Fibroblast of peridontal ligament (primary cell): ENCODE data around the gene C16orf74.

Experiments
- DNase-seq: peaks from one replicate; pipeline ENCODE4 v3.0.0-alpha.2; 2010; ENCODE audit errors: extremely low read depth

Gene C16orf74

DNA sequence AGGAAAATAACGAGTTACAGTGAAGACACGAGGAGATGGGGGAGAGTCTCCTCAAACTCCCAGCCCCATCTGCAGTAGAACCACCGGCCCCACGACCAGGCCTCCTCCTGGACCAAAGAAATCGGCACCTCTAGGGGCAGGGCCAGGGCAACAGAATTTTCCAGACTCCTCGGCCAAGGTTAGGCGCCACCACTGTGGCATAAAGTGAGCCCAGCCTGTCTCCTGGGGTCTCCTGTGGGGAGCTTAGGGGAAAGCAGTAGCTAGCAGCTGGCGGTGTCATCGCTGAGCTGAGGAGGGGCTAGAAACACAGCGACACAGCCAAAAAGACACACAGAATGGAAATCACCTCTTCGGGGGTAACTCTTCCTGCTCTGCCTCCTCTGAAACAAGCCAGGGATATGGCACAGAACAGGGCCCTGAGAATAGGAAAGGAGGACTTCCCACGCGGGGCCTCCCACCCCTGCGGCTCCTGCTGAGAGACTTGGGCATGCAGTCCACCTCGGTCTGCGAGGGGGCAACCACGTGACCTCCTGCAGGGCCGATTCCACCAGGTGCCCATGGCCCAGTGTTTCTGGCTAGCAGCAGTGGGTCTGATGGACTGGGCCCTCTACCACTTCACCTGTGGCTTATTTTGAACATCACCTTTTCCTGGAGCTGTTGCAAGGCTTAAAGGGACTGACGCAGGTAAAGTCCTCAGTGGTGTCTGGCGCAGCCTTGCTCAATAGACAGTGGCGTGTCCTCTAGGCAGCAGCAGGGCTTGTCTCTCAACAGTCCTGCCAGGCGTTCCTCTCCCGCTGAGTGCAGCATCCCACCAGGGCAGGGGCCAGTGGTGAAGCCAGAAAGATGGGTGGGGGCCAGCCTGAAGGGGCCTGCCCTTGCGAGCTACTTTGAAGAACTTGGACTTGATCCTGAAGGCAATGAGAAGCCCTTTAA lies 55.4 kb downstream of the C16orf74 start:
- no peak for DNase-seq

- DNase-seq, result no peak
Observed at GRCh38 chr16:85690469-85691064, 60.3 kb downstream of the C16orf74 start.

- no peak for DNase-seq
Observed at GRCh38 chr16:85689950-85690320, 61.0 kb downstream of the C16orf74 start.

DNA sequence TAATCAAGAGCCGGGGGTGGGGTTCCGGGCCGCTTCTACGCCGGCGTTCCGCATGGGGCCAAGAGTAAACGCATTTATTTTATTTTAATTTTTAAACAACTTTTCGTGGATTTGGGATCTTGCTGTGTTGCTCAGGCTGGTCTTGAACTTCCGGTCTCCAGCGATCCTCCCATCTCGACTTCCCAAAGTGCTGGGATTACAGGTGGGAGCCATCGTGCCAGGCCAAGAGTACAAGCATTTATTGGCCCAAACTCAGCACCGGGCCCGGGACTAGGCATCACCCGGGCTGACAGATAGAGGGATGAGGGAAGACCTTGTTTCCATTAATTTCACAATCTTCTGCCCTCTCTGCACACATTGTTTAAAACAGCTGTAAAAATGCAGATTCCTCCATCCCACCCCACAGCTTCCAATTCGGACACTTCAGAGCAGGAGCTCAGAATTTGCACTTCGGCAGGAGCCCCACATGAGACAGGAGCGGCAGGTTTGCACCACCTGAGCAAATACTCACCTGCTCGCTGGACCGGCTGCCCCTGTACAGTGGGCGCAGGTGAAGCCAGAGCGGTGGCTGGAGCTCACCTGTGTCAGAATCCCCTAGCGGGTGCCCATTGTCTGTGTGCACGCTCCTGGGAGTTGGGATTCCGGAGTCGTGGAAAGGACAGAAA lies 61.5 kb downstream of the C16orf74 start:
- no peak for DNase-seq

GRCh38 chr16:85688586-85689284 lies 62.2 kb downstream of the C16orf74 start, which contains the start of gene GINS2:
Gene GINS2 (minus strand): TSS chr16:85688954. CDS start chr16:85688898, 56 bp downstream.
- peak; percentile 69 for DNase-seq

- no peak for DNase-seq
Observed at GRCh38 chr16:85687651-85688471, 63.0 kb downstream of the C16orf74 start.

DNA sequence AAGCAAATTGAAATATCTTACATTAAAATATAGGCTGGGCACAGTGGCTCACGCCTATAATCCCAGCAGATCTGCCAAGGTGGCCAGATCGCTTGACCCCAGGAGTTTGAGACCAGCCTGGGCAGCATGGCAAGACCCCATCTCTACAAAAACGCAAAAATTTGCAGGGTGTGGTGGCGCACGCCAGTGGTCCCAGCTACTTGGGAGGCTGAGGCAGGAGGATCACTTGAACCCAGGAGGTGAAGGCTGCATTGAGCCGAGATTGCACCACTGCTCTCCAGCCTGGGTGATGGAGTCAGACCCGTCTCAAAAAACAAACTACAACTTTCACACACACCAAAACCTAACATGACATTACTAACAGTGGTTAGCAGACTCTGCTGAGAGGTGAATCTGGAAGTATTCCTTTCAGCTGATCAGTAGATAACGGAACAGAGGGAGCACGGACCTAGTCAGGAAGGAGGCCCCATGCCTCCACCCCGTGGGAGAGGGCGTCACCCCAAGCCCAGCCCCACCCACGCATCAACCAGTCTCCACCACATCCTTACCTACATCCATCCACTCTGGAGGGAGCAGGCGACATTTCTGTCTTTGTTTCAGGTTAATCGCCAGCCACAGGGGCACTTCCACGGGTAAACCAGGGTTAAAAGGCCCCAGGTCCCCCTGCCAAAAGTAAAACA lies 63.8 kb downstream of the C16orf74 start:
- DNase-seq, result no peak

- no peak for DNase-seq
Observed at GRCh38 chr16:85685251-85685650, 65.6 kb downstream of the C16orf74 start.

- DNase-seq, result no peak
Observed at GRCh38 chr16:85683363-85683762, 67.5 kb downstream of the C16orf74 start.

GRCh38 chr16:85682516-85682915 lies 68.4 kb downstream of the C16orf74 start:
- no peak for DNase-seq

DNA sequence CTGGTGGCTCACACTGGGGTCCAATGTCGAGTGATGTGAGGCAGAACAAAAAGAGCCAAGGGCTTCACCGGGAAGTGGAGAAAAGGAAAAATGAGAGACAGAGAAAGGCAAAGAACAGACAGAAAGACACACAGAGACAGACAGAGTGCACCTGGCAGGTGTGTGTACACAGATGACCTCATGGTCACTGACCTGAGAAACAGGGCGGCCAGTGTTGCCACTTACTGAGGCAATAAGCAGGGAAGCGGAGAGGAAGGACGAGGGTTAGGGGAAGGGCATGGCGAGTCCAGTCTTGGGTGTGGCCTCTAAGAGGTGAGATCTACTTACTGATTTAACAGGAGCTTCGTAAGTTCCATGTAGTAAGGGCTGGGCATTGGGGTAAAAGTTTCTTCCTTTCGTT lies 69.6 kb downstream of the C16orf74 start:
- no peak for DNase-seq

GRCh38 chr16:85680352-85680944 lies 70.4 kb downstream of the C16orf74 start:
- DNase-seq, result no peak

- DNase-seq, result no peak
Observed at GRCh38 chr16:85679870-85680269, 71.0 kb downstream of the C16orf74 start.

- DNase-seq, result no peak
Observed at GRCh38 chr16:85678821-85679220, 72.1 kb downstream of the C16orf74 start.

DNA sequence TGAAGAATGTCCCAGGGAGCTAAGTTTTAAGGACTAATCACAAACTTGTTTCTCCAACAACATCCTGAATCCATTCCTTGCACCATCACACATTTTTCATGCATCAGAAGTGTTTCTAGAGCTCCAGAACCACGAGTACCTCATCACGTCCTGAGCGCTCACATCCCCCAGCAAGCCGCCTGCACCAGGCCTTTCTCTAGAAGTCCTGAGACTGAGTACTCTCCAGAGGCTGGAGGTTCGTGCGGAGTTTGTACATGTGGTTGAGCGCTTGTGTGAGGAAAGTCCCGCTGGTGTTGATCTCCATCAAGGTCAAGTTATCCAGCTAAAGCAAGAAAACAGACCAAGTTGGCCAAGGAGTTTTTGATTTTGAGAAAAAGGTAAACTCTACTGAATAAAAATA lies 72.9 kb downstream of the C16orf74 start:
- DNase-seq, result no peak

DNA sequence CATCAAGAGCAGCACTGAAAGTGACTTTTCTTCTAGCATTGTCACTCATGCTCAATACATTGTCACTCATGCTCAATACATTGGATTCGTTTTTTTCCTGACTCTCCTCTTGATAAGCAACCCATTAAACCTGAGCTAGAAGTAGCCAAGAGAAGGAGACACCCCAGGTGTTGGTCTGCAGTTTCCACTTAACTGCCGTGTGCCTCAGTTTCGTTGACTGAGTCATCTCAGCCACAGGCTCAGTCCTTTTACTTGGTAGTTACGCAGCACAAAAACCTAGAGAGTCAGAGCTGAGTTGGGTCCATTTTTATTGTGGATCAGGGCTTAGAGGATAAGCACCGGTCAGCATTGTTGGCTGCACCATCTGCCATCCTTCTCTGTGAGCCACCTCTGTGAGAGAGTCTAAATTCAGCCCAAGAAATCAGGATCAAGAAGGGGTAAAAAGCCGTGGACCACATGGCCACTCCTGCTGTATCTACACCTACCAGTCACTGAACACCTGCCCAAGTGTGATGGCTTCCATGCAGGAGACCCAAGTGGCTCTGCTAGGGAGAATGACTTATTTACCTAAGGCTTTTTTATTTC lies 73.4 kb downstream of the C16orf74 start:
- DNase-seq, result no peak

GRCh38 chr16:85676466-85676865 lies 74.4 kb downstream of the C16orf74 start:
- DNase-seq, result no peak

DNA sequence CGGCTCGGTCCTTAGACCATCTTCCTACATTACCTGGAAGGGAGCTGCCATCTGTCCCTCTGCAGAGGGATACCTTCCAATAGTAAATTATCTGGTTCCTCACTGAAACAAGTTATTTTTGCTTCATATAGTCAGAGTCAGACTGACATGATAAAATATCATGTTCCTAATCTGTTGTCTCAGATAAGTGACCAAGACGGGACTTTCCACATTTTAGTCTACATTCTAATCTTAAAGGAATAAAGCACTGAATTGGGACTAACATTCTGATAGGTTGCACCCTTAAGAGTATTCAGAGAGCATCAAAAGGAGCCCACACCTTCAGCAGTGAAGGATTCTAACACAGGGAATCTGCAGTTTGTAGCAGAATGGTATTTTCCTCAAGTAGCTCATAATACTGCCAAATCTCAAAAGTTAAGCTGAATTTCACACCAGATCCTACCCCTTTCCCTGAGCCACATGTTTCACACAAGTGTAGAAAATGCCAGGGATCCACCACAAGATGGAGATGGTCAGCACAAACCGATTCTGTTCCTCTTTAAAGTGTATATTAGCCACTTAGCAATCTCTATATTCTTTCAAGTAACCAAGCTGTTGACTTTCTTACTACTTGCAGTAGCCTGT lies 75.5 kb downstream of the C16orf74 start:
- DNase-seq, result peak; percentile 48

GRCh38 chr16:85674828-85675227 lies 76.1 kb downstream of the C16orf74 start:
- no peak for DNase-seq
